Measurements from ENCODE around the gene PCDH9. TPM values are rescaled to one million over a fixed set of nuclear protein-coding genes. Genes with fewer than 3 reads are reported as not detected.

The PCDH9 gene
- total RNA-seq, 1 donor from 2014 or later = 33.8 TPM

DNA sequence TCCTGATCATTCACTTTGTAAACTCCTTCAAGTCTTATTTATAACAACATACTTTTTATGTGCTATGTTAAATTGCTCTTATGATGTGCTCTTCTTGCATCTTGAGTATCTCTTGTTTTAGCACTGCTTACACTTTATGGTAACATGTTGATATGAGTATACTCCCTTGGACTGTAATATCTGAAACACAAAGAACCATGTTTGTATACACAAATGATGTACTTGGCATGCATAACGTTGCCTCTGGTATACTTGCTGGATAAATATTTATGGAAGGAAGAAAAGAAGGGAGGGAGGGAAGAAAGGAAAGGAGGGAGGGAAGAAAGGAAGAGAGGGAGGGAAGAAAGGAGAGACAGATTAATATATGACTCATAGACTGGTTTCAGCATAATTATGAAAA, 333.2 kb downstream of the PCDH9 start:
- H3K27me3 Mint-ChIP-seq (ENCODE audit: unreplicated experiment) = no peaks in the 10 kb centered on the region
- no peak for DNase-seq (ENCODE audit: extremely low spot score, unreplicated experiment)
- no peaks in the 10 kb centered on the region for H3K9me3 Mint-ChIP-seq (ENCODE audit: unreplicated experiment)
- H3K4me1 Mint-ChIP-seq (ENCODE audit: unreplicated experiment) = peaks cover 3% of the 10 kb centered on the region
- no peak overlapping the region for H3K4me3 Mint-ChIP-seq (ENCODE audit: unreplicated experiment)
- H3K27ac Mint-ChIP-seq (ENCODE audit: unreplicated experiment) = no peak overlapping the region
- H3K36me3 Mint-ChIP-seq (ENCODE audit: unreplicated experiment) = no peaks in the 10 kb centered on the region
- TF ChIP-seq, protein P1, sequence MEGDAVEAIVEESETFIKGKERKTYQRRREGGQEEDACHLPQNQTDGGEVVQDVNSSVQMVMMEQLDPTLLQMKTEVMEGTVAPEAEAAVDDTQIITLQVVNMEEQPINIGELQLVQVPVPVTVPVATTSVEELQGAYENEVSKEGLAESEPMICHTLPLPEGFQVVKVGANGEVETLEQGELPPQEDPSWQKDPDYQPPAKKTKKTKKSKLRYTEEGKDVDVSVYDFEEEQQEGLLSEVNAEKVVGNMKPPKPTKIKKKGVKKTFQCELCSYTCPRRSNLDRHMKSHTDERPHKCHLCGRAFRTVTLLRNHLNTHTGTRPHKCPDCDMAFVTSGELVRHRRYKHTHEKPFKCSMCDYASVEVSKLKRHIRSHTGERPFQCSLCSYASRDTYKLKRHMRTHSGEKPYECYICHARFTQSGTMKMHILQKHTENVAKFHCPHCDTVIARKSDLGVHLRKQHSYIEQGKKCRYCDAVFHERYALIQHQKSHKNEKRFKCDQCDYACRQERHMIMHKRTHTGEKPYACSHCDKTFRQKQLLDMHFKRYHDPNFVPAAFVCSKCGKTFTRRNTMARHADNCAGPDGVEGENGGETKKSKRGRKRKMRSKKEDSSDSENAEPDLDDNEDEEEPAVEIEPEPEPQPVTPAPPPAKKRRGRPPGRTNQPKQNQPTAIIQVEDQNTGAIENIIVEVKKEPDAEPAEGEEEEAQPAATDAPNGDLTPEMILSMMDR (IDR thresholded peaks at IDR 0.05) = no peak

DNA sequence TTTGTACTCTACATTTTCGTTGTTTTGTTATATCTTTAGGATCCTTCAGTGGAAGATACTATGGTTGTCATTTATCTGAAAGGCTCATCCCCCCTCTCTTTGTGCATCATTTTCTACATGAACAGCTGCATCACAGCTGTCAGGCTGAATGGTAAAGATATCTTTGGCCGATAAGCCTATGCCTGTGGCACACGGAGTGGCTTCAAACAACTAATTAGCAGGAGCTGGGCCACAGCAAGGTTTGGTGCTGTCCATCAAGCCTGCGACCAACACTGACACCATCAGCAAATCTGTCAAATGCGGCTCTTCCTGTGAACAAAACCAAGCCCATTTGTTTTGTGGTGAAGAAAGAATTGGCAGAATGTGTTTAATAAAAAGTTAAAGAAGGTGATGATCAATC, 334.4 kb downstream of the PCDH9 start:
- Mint-ChIP-seq H3K36me3 (ENCODE audit: unreplicated experiment) (no peaks in the 10 kb centered on the region), H3K27me3 (ENCODE audit: unreplicated experiment) (no peaks in the 10 kb centered on the region), H3K4me3 (ENCODE audit: unreplicated experiment) (no peak overlapping the region), H3K9me3 (ENCODE audit: unreplicated experiment) (no peaks in the 10 kb centered on the region), H3K27ac (ENCODE audit: unreplicated experiment) (no peak overlapping the region), H3K4me1 (ENCODE audit: unreplicated experiment) (peaks cover 3% of the 10 kb centered on the region)
- no peak for DNase-seq (ENCODE audit: extremely low spot score, unreplicated experiment)
- TF ChIP-seq, protein P1 (IDR thresholded peaks at IDR 0.05) = no peak

DNA sequence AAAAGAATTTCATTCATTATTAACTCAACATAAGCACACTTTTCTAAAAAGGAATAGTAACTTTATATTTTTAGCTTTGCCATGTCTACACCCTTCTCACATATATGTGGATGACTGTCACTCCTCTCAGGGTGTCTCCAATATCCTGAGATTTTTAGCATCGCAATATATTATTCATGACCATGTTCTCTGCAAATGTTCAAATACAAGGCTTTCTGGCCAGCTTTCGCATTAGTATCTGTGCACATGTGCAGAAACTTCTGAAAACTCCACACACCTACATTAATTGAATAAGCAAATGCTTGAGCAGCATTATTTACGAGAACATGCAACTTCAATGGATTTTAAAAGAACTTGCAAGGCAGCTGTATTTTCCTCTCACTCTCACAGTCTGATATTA, 334.8 kb downstream of the PCDH9 start:
- Mint-ChIP-seq H3K4me1 (ENCODE audit: unreplicated experiment) (peaks cover 3% of the 10 kb centered on the region), H3K27ac (ENCODE audit: unreplicated experiment) (no peak overlapping the region), H3K36me3 (ENCODE audit: unreplicated experiment) (no peaks in the 10 kb centered on the region), H3K4me3 (ENCODE audit: unreplicated experiment) (no peak overlapping the region), H3K27me3 (ENCODE audit: unreplicated experiment) (no peaks in the 10 kb centered on the region), H3K9me3 (ENCODE audit: unreplicated experiment) (no peaks in the 10 kb centered on the region)
- no peak for DNase-seq (ENCODE audit: extremely low spot score, unreplicated experiment)
- TF ChIP-seq, protein P1 (IDR thresholded peaks at IDR 0.05) = no peak

DNA sequence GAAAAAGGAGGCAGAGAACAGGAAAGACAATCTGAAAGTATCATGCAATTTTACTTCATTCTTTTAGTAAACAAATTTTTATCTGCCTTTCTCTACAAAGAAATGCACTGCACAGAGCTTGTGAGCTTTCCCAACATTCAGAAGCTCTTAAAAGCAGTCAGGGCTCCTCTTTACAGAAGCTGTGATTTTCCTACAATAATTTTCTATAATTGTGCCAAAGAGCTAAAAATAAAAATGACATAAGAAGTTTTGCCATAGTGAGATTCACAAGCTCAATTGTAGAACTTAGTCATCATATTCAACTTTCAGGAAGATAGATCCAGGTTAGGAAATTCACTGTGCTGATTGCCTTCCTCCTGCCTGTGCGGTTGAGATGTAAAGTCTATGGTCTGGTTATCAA, 341.4 kb downstream of the PCDH9 start:
- H3K9me3 Mint-ChIP-seq (ENCODE audit: unreplicated experiment) = no peaks in the 10 kb centered on the region
- no peaks in the 10 kb centered on the region for H3K27me3 Mint-ChIP-seq (ENCODE audit: unreplicated experiment)
- TF ChIP-seq, protein P1 (IDR thresholded peaks at IDR 0.05) = no peak
- no peak overlapping the region for H3K27ac Mint-ChIP-seq (ENCODE audit: unreplicated experiment)
- no peaks in the 10 kb centered on the region for H3K36me3 Mint-ChIP-seq (ENCODE audit: unreplicated experiment)
- DNase-seq (ENCODE audit: extremely low spot score, unreplicated experiment) = no peak
- H3K4me1 Mint-ChIP-seq (ENCODE audit: unreplicated experiment) = peaks cover 3% of the 10 kb centered on the region
- H3K4me3 Mint-ChIP-seq (ENCODE audit: unreplicated experiment) = no peak overlapping the region

DNA sequence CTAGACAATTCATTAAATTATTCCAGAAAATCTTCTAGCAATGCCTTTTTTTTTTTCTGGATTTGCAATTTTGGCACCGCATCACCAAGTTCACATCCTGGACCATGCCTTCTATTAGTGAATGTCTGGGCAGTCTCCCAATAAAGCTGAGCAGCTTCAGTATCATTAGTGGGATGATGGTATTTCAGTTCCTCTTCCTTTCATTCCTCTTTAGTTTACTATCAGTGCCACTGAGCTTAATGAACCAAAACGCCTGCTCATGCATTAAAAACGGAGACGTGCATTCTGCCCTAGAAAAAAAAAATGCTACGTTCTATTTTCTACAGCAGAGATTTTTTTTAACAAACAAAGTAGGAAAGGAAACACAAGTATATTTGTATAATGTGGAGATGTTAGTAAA, 343.0 kb downstream of the PCDH9 start:
- peaks cover 3% of the 10 kb centered on the region for H3K4me1 Mint-ChIP-seq (ENCODE audit: unreplicated experiment)
- TF ChIP-seq, protein P1 (IDR thresholded peaks at IDR 0.05) = no peak

More for the DNA sequence above, 343.0 kb downstream of the PCDH9 start:
- no peaks in the 10 kb centered on the region for H3K27me3 Mint-ChIP-seq (ENCODE audit: unreplicated experiment)
- H3K9me3 Mint-ChIP-seq (ENCODE audit: unreplicated experiment) = no peaks in the 10 kb centered on the region
- no peak for DNase-seq (ENCODE audit: extremely low spot score, unreplicated experiment)
- H3K36me3 Mint-ChIP-seq (ENCODE audit: unreplicated experiment) = no peaks in the 10 kb centered on the region
- no peak overlapping the region for H3K4me3 Mint-ChIP-seq (ENCODE audit: unreplicated experiment)
- no peak overlapping the region for H3K27ac Mint-ChIP-seq (ENCODE audit: unreplicated experiment)
